Aorta (tissue), 5 donors: Measurements from ENCODE around the gene BAIAP2. TPM values are rescaled to one million over a fixed set of nuclear protein-coding genes. Genes with fewer than 3 reads are reported as not detected.

Source experiments
- ATAC-seq: fragments of 200-7000 bp; cut with Tn5 transposase; one replicate; pipeline ENCODE4 v1.9.1; 2022; ENCODE audit warnings: moderate library complexity; ENCODE audit not compliant: low FRiP score
- DNase-seq, 2 donors: peaks; one replicate each; pipeline ENCODE4 v3.0.0-alpha.2; 2020
- H3K27ac ChIP-seq, 2 donors: one replicate each; pipeline ENCODE4 v1.5.1; 2013; ENCODE audit warnings: low read length in 2 of 2, mild to moderate bottlenecking in 2 of 2, moderate library complexity in 2 of 2, control low read depth in 1 of 2, inconsistent platforms in 1 of 2, low read depth in 1 of 2
- H3K27me3 ChIP-seq, 2 donors: one replicate each; pipeline ENCODE4 v1.6.1; 2013; ENCODE audit warnings: control low read depth in 1 of 2, low read length in 1 of 2, mild to moderate bottlenecking in 1 of 2, moderate library complexity in 1 of 2; ENCODE audit not compliant: insufficient read depth in 2 of 2, control insufficient read depth in 1 of 2
- H3K36me3 ChIP-seq, 2 donors: one replicate each; pipeline ENCODE4 v1.6.1; 2013; ENCODE audit warnings: control low read depth in 1 of 2, low read length in 1 of 2, mild to moderate bottlenecking in 1 of 2; ENCODE audit not compliant: insufficient read depth in 2 of 2, control insufficient read depth in 1 of 2
- H3K4me1 ChIP-seq, 2 donors: one replicate each; pipeline ENCODE4 v1.6.1; 2013; ENCODE audit warnings: low read length in 2 of 2, control low read depth in 1 of 2, mild to moderate bottlenecking in 1 of 2, moderate library complexity in 1 of 2; ENCODE audit not compliant: insufficient read depth in 2 of 2, control insufficient read depth in 1 of 2
- H3K4me3 ChIP-seq, 2 donors: one replicate each; pipeline ENCODE4 v1.5.1; 2013; ENCODE audit warnings: low read length in 2 of 2, control low read depth in 1 of 2, mild to moderate bottlenecking in 1 of 2
- H3K9me3 ChIP-seq: one replicate; pipeline ENCODE4 v1.6.1; 2013; ENCODE audit warnings: mild to moderate bottlenecking, low read length; ENCODE audit not compliant: control insufficient read depth
- WGBS, 2 donors: extraction: QIAGEN DNeasy Blood & Tissue Kit; methylation state at CpG; one replicate each; pipeline ENCODE4 v1.1.7; 2013; 5-methylcytosine and 5-hydroxymethylcytosine counted together
- intact Hi-C, 2 donors: fragments of 100-400 bp; cut with DNase I; formaldehyde crosslinking; loops; one replicate each; pipeline versions ENCODE4 v1.14.2 to v1.15.0; 2022
- polyA plus RNA-seq, 2 donors: library from polyadenylated mRNA; stranded (reverse); fragments of 200-250 nt; gene quantifications; one replicate each; pipeline ENCODE4 v1.2.3, GENCODE V29; 2013
- total RNA-seq, 2 donors: library from RNA; stranded (reverse); fragmentation: NEBNext Ultra II Directional; extraction: Animal tissue kit (Norgen Biotek cat#: 25700); gene quantifications; one replicate each; pipeline ENCODE4 v1.2.1, GENCODE V29; 2021
- donor health status: healthy with polysubstance abuse.
- donor health status: Bipolar disorder and iron deficiency.
- donor health status: DM: no; HTN: no; CAD: no.
- donor health status: DM: no; HTN: no; CAD: no.
- donor health status: DM: yes; HTN: yes; CAD: no.

Gene BAIAP2
- total and polyA plus RNA-seq, 4 donors = 1.7 to 23.7 (median 14.3) TPM

GRCh38 chr17:81043725-81044427 lies 8.9 kb downstream of the BAIAP2 start:
- Histone ChIP-seq H3K27me3 (no peaks in the 10 kb centered on the region), H3K36me3 (no peaks in the 10 kb centered on the region), H3K27ac (no peak overlapping the region), H3K4me1 (no peaks in the 10 kb centered on the region), H3K4me3 (no peak overlapping the region), H3K9me3 (no peaks in the 10 kb centered on the region)
- ATAC-seq (peak; percentile 5), DNase-seq (no peak)
- intact Hi-C loops = no loop called here
- 87 to 93% methylated on average over 37 to 38 of the region's 38 CpGs for WGBS, 2 donors

DNA sequence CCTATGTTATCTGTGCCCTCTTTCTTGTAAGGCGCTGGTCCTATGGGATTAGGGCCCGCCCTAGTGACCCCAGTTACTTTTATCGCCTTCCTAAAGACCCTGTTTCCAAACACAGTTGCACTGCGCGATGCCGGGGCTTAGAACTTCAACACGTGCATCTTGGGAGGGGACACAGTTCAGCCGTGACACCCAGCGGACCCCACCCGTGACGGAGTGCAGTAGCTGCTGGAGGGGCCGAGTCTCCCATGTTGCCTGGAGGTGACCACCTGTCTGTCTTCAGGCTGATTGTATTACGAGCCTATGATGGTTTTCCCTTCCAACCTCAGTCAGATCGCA lies 9.4 kb downstream of the BAIAP2 start:
- Histone ChIP-seq H3K27ac (no peak overlapping the region), H3K27me3 (no peaks in the 10 kb centered on the region), H3K4me1 (no peaks in the 10 kb centered on the region), H3K36me3 (no peaks in the 10 kb centered on the region), H3K9me3 (no peaks in the 10 kb centered on the region), H3K4me3 (no peak overlapping the region)
- intact Hi-C loops = no loop called here
- DNase-seq (no peak), ATAC-seq (no peak)
- WGBS, 2 donors = 87% methylated on average over 14 of the region's 14 CpGs

DNA sequence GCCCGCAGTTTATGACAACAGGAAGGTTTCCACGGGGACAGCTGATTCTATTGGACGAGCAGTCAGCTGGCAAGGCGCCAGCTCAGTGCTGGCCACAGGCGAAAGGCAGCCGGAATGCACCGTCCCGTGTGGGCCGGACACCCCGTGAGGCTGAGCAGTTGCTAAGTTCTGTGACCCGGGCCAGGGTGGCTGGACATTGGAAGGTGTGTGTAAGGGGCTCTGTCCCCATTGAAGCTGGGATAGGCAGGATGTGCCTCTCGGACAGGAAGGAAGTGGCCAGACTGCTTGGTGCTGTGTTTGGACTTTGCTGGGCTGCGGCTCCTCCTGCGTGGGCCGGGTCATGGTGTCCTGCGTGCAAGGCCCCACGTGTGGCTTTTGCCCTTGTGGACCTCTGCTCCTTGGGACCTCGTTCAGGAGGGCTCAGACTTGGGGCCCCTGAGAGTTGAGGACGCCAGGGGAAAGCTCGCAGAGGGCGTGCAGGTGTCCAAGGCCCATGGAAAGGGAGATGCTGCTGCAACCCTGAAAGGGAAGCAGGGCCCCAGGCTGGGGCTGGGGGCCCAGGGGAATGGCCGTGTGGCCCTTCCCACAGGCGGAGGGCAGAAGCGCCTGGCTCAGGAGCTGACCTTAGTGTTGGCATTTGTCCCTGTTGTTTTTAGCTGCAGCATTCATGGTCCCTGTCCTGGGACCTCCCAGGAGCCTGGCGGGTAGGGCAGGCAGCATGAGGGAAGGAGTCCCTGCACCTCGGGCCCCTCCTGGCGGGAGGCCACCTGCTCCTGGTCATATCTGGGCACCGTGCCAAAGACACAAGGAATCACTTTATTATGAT lies 10.0 kb downstream of the BAIAP2 start:
- peak; percentile 12 for ATAC-seq
- no peak overlapping the region for H3K4me3 ChIP-seq
- H3K36me3 ChIP-seq = no peaks in the 10 kb centered on the region
- peak; percentile 87 to 93 for DNase-seq
- no peaks in the 10 kb centered on the region for H3K27me3 ChIP-seq
- no peaks in the 10 kb centered on the region for H3K9me3 ChIP-seq
- 41 to 42% methylated on average over 28 of the region's 28 CpGs for WGBS, 2 donors
- H3K4me1 ChIP-seq = no peaks in the 10 kb centered on the region
- intact Hi-C loops = no loop called here
- H3K27ac ChIP-seq = no peak overlapping the region

DNA sequence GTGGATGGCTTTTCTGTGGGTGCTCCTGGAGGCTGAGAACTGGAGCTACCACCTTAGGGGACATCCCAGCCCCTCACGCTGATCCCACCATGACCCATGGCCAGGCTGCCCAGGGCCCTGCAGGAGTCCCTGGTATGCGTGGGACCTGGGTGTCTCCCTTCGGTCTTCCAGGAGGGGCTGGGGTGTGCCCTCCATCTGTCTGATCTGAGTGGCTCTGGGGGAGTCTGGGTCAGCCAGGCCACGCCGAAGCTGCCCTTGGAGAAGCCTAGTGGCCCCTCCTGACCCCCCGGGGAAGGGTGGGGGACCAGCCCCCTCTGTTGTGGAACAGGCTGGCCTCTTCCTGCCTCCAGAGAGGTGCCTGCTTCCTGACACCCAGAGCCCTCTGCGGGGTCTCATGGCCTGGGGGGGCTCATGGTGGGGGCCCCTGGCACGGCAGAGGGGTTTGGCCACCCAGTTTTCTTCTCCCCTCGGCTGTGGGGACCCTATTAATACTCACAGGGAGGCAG lies 10.7 kb downstream of the BAIAP2 start:
- intact Hi-C loops = no loop called here
- Histone ChIP-seq H3K27ac (no peak overlapping the region), H3K27me3 (no peaks in the 10 kb centered on the region), H3K36me3 (no peaks in the 10 kb centered on the region), H3K4me1 (no peaks in the 10 kb centered on the region), H3K9me3 (no peaks in the 10 kb centered on the region), H3K4me3 (no peak overlapping the region)
- 92 to 96% methylated on average over 8 to 9 of the region's 9 CpGs for WGBS, 2 donors
- no peak for DNase-seq
- ATAC-seq = no peak

DNA sequence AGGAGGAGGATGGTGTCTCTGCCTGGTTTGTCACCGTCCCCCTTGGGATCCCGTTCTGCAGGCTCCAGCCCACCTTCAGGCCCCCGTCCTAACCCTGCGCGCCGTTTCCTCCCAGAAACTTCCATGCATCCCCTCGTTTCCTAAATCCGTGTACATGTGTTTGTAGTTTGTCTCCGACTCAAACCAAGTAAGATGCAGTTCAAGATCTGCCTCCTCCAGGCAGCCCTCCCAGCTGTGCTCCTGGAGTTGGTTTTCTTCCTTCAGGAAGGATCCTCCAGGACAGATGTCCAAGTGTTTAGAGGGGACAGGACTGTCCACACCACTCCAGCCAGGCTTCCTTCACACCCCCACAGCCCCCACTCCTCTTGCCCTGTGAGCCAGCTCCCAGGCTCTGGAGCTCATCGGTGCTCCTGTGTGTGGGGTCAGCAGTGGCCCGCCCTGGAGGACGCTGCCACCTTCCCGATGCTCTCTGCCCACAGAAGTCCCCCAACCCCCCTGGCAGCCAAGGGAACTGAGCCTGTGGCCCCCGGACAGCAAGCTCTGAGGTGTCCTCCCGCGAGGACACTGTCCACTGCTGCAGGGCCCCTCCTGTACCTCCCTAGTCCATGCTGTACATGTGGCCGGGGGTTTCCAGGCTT lies 11.3 kb downstream of the BAIAP2 start:
- Histone ChIP-seq H3K4me3 (no peak overlapping the region), H3K4me1 (no peaks in the 10 kb centered on the region), H3K27ac (no peak overlapping the region), H3K9me3 (no peaks in the 10 kb centered on the region), H3K27me3 (no peaks in the 10 kb centered on the region), H3K36me3 (no peaks in the 10 kb centered on the region)
- no peak for ATAC-seq
- intact Hi-C loops = no loop called here
- 93 to 94% methylated on average over 17 of the region's 17 CpGs for WGBS, 2 donors
- no peak for DNase-seq

- H3K4me3 ChIP-seq = no peak overlapping the region
- no peak for DNase-seq
- 86 to 88% methylated on average over 18 of the region's 18 CpGs for WGBS, 2 donors
- no peak for ATAC-seq
- no peaks in the 10 kb centered on the region for H3K4me1 ChIP-seq
- H3K27ac ChIP-seq = no peak overlapping the region
- no peaks in the 10 kb centered on the region for H3K36me3 ChIP-seq
- H3K9me3 ChIP-seq = no peaks in the 10 kb centered on the region
- H3K27me3 ChIP-seq = no peaks in the 10 kb centered on the region
- intact Hi-C loops = no loop called here
Observed at GRCh38 chr17:81046770-81047359, 11.9 kb downstream of the BAIAP2 start.

- intact Hi-C loops = no loop called here
Observed at GRCh38 chr17:81048827-81049371, 13.9 kb downstream of the BAIAP2 start.

DNA sequence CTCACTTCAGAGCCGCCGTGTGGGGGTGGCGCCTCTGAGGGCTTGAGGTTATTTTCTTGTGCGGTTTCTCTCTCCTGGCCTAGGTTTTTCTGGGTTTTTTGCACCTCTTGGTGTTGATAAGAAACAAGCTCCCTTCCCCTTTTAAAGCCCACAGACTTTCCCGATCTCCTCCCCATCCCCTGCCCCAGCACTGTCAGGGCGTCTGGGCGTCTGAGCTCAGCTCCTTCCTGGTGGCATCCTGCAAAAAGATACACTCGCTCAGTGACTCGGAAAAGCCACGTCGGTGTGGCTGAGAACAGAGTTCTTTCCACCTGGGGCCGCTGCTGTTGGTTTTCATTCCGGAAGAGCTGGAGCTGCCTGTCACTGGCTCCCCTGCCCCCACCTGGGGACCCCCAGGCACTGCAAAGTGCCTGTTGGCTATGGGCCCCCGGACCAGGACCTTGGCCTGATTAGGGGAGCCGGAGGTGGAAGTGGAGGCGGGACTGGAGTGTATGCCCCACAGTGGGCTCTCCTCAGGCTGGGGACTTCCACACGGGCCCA lies 14.5 kb downstream of the BAIAP2 start:
- intact Hi-C loops = no loop called here
- H3K27ac ChIP-seq = no peak overlapping the region
- H3K36me3 ChIP-seq = no peaks in the 10 kb centered on the region
- 84 to 91% methylated on average over 17 of the region's 17 CpGs for WGBS, 2 donors
- H3K9me3 ChIP-seq = no peaks in the 10 kb centered on the region
- ATAC-seq = no peak
- H3K27me3 ChIP-seq = no peaks in the 10 kb centered on the region
- no peak for DNase-seq
- H3K4me3 ChIP-seq = no peak overlapping the region
- no peaks in the 10 kb centered on the region for H3K4me1 ChIP-seq

More at GRCh38 chr17:81048827-81049371, 13.9 kb downstream of the BAIAP2 start:
- no peaks in the 10 kb centered on the region for H3K9me3 ChIP-seq
- no peaks in the 10 kb centered on the region for H3K4me1 ChIP-seq
- ATAC-seq (no peak), DNase-seq (no peak)
- no peak overlapping the region for H3K4me3 ChIP-seq
- WGBS, 2 donors = 95 to 96% methylated on average over 28 of the region's 28 CpGs
- no peaks in the 10 kb centered on the region for H3K36me3 ChIP-seq
- no peak overlapping the region for H3K27ac ChIP-seq
- no peaks in the 10 kb centered on the region for H3K27me3 ChIP-seq
